NCI-H2107 treated with DMSO at 0.1 percent for 48 hours (cell line): ENCODE measurements around the gene CACNA2D3.
"Not testable (repeated sequence)": the region's sequence is repeated elsewhere in the genome, so short reads cannot be mapped to it uniquely, and the experiment has no call there.

Source experiments
- DNase-seq: peaks from one replicate; lab custom pipeline; 2025; ENCODE audit not compliant: unreplicated experiment; lab: John Stamatoyannopoulos, UW

Gene CACNA2D3

GRCh38 chr3:54969652-54970051 lies 847.3 kb downstream of the CACNA2D3 start:
- DNase-seq = no peak

GRCh38 chr3:54970895-54971294 lies 848.5 kb downstream of the CACNA2D3 start:
- DNase-seq = no peak

- no peak for DNase-seq
These were observed 855.1 kb downstream of the CACNA2D3 start for GRCh38 chr3:54977439-54977838.

- not testable (repeated sequence) for DNase-seq
These were observed 855.6 kb downstream of the CACNA2D3 start for GRCh38 chr3:54977946-54978345.

GRCh38 chr3:54982807-54983206 lies 860.5 kb downstream of the CACNA2D3 start:
- DNase-seq = no peak

- DNase-seq = no peak
These were observed 861.1 kb downstream of the CACNA2D3 start for GRCh38 chr3:54983266-54984099.

- DNase-seq = no peak
These were observed 863.5 kb downstream of the CACNA2D3 start for GRCh38 chr3:54985856-54986255.

GRCh38 chr3:54986294-54986693 lies 863.9 kb downstream of the CACNA2D3 start:
- DNase-seq = no peak

GRCh38 chr3:54987719-54988118 lies 865.4 kb downstream of the CACNA2D3 start:
- peak; percentile 24 for DNase-seq

GRCh38 chr3:54988302-54988837 lies 866.0 kb downstream of the CACNA2D3 start:
- DNase-seq = no peak

GRCh38 chr3:54988838-54989630 lies 866.7 kb downstream of the CACNA2D3 start:
- no peak for DNase-seq

GRCh38 chr3:54994111-54994513 lies 871.8 kb downstream of the CACNA2D3 start:
- DNase-seq = no peak

- DNase-seq = no peak
These were observed 876.8 kb downstream of the CACNA2D3 start for GRCh38 chr3:54999159-54999558.

- peak; percentile 3 for DNase-seq
These were observed 877.5 kb downstream of the CACNA2D3 start for GRCh38 chr3:54999811-55000210.

- no peak for DNase-seq
These were observed 878.2 kb downstream of the CACNA2D3 start for GRCh38 chr3:55000546-55000945.

- no peak for DNase-seq
These were observed 878.6 kb downstream of the CACNA2D3 start for GRCh38 chr3:55000953-55001352.

- no peak for DNase-seq
These were observed 880.1 kb downstream of the CACNA2D3 start for GRCh38 chr3:55002416-55002930.

- DNase-seq = no peak
These were observed 883.9 kb downstream of the CACNA2D3 start for GRCh38 chr3:55006244-55006676.

- no peak for DNase-seq
These were observed 885.6 kb downstream of the CACNA2D3 start for GRCh38 chr3:55007971-55008370.

GRCh38 chr3:55009372-55009771 lies 887.0 kb downstream of the CACNA2D3 start:
- no peak for DNase-seq

- no peak for DNase-seq
These were observed 889.7 kb downstream of the CACNA2D3 start for GRCh38 chr3:55012091-55012490.
